Measurements from ENCODE around the gene ATRN.
"Not testable (repeated sequence)": the region's sequence is repeated elsewhere in the genome, so short reads cannot be mapped to it uniquely, and the experiment has no call there.

ATRN gene

DNA sequence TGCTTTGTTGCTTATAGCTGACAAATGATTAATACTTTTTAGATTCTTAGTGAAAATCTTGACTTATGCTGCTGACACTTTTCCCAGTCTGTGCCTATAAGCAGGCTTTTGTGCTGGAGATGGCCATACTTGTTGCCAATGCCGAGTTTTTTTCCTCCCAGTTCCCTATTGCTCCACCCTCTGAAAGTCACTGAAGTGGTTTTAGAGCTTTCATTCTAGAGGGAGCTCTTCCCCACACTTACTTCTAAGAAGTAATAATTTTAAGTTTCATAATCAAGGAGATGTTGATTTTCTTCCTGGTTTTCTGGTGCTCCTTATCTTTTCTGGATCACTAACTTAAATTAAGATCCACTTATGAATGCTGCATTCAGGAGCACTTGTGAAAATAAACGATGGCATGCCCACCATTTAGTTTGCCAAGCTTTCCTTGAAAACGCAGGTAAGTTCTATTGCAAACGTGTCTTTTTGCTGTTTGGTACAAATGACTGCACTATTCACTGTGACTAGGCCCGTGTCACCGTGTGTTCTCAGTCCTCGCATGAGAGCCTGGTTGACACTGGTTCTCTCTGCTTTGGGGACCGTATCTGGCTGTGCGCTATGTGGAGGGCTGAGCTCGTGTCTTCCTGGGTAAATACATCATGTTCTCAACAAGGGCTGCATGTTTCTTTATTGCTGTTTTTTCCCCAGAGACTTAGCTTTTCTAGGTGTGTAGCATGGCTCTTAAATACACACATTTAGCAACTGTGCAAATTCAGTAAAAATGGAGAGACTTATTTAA is 142.2 kb downstream of the ATRN start:
- Histone ChIP-seq H3K36me3 (ENCODE audit: control insufficient read depth in 1 of 2, insufficient read depth in 2 of 2, low read length in 2 of 2) (peaks cover 9 to 14% of the 10 kb centered on the region in 2 donors), H3K27ac (ENCODE audit: low read length) (no peak overlapping the region), H3K4me3 (ENCODE audit: low read depth in 1 of 2, low read length in 2 of 2) (no peak overlapping the region), H3K27me3 (ENCODE audit: low read depth, low read length) (no peaks in the 10 kb centered on the region), H3K4me1 (ENCODE audit: control insufficient read depth in 1 of 2, insufficient read depth in 2 of 2, low read length in 2 of 2) (no peaks in the 10 kb centered on the region), H3K9me3 (ENCODE audit: control insufficient read depth in 1 of 2, low read length in 2 of 2) (no peaks in the 10 kb centered on the region)

DNA sequence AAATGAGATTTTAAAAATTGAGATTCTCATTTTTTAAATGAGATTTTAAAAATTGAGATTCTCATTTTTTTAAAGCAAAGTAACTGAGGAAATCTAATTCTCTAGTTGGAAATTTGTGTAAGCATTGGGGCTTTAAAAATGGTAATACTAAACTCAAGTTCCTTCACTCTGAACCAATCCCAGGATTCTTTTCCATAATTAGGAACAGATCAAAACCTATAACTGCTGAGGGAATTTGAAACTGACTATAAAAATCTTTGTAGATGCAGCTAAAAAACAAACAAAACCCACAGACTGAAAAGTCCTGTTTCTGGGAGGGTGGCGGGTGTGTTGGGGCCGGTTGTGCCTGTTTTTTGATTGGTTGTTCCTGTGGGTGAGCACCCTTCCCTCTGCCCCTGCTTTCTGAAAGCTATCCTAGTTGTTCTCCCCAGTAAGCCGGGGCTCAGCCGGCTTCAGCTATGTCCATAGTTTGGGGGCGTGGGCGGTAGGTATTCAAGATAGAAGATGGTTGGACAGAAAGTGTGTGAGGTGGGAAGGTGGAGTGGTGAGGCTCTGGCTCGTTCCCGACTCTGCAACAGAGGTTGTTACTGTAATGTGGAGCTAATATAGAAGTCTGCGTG is 143.1 kb downstream of the ATRN start:
- H3K9me3 ChIP-seq (ENCODE audit: control insufficient read depth in 1 of 2, low read length in 2 of 2) = no peaks in the 10 kb centered on the region
- H3K36me3 ChIP-seq (ENCODE audit: control insufficient read depth in 1 of 2, insufficient read depth in 2 of 2, low read length in 2 of 2) = peaks cover 9 to 20% of the 10 kb centered on the region in 2 donors
- H3K27ac ChIP-seq (ENCODE audit: low read length) = no peak overlapping the region
- H3K4me1 ChIP-seq (ENCODE audit: control insufficient read depth in 1 of 2, insufficient read depth in 2 of 2, low read length in 2 of 2) = no peaks in the 10 kb centered on the region
- H3K27me3 ChIP-seq (ENCODE audit: low read depth, low read length) = no peaks in the 10 kb centered on the region
- H3K4me3 ChIP-seq (ENCODE audit: low read depth in 1 of 2, low read length in 2 of 2) = no peak overlapping the region

DNA sequence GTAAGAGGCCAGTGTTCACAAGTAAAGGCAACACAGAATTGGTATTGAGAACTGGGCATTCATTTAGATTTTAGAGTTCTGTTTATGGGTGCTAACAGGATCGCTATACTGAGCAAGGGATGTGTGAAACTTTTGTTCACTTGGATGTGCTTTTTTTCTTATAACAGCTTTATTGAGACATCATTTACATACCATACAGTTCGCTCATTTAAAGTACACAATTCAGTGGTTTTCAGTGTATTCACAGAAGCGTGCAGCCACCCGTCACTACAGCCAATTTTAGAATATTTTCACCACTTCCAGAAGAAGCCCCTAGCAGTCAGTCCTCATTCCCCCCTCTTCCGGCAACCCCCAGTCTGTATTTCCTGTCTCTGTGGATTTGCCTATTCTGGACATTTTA is 143.6 kb downstream of the ATRN start:
- no peak overlapping the region for H3K4me3 ChIP-seq (ENCODE audit: low read depth in 1 of 2, low read length in 2 of 2)

DNA sequence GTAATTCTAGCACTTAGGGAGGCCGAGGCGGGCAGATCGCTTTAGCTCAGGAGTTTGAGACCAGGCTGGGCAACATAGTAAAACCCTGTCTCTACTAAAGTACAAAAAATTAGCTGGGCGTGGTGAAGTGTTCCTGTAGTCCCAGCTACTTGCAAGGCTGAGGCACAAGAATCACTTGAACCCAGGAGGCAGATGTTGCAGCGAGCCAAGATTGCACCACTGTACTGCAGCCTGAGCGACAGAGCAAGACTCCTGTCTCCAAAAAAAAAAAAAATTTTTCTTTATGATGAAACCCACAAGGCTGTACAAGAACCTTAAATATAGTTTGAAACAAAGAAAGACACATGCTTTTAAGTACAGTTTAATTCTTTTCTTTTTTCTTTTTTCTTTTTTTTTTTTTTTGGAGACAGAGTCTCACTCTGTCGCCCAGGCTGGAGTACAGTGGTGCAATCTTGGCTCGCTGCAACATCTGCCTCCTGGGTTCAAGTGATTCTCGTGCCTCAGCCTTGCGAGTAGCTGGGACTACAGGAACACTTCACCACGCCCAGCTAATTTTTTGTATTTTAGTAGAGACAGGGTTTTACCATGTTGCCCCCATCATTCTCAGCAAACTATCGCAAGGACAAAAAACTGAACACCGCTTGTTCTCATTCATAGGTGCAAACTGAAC is 144.5 kb downstream of the ATRN start:
- not testable (repeated sequence) for H3K27me3 ChIP-seq (ENCODE audit: low read depth, low read length); H3K27ac ChIP-seq (ENCODE audit: low read length); H3K9me3 ChIP-seq (ENCODE audit: control insufficient read depth in 1 of 2, low read length in 2 of 2); H3K4me1 ChIP-seq (ENCODE audit: control insufficient read depth in 1 of 2, insufficient read depth in 2 of 2, low read length in 2 of 2); H3K4me3 ChIP-seq (ENCODE audit: low read depth in 1 of 2, low read length in 2 of 2)
- peaks cover 9 to 25% of the 10 kb centered on the region in 2 donors for H3K36me3 ChIP-seq (ENCODE audit: control insufficient read depth in 1 of 2, insufficient read depth in 2 of 2, low read length in 2 of 2)

More for the DNA sequence above, 143.6 kb downstream of the ATRN start:
- peaks cover 9 to 25% of the 10 kb centered on the region in 2 donors for H3K36me3 ChIP-seq (ENCODE audit: control insufficient read depth in 1 of 2, insufficient read depth in 2 of 2, low read length in 2 of 2)
- H3K27me3 ChIP-seq (ENCODE audit: low read depth, low read length) = no peaks in the 10 kb centered on the region
- no peaks in the 10 kb centered on the region for H3K4me1 ChIP-seq (ENCODE audit: control insufficient read depth in 1 of 2, insufficient read depth in 2 of 2, low read length in 2 of 2)
- no peaks in the 10 kb centered on the region for H3K9me3 ChIP-seq (ENCODE audit: control insufficient read depth in 1 of 2, low read length in 2 of 2)
- no peak overlapping the region for H3K27ac ChIP-seq (ENCODE audit: low read length)

DNA sequence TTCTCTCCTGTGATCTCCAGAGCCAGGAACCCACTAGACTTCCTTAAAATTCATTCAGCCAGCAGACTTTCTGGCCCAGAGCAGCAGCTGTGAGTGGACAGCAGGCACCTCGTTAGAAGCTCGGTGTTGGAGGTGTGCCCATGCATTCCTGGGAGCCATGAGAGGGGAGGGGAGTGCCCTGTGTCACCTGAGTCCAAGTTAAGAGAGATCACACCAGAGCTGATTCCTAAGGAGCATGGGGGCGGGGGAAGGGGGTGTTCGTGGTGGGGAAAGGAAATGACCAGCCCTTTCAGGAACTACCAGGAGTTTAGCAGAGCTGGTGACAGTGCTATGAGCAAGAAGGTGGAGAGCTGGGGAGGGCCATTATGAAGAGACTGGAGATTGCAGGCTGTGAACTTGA is 145.4 kb downstream of the ATRN start:
- Histone ChIP-seq H3K27me3 (ENCODE audit: low read depth, low read length) (no peaks in the 10 kb centered on the region), H3K4me3 (ENCODE audit: low read depth in 1 of 2, low read length in 2 of 2) (no peak overlapping the region), H3K9me3 (ENCODE audit: control insufficient read depth in 1 of 2, low read length in 2 of 2) (no peaks in the 10 kb centered on the region), H3K4me1 (ENCODE audit: control insufficient read depth in 1 of 2, insufficient read depth in 2 of 2, low read length in 2 of 2) (no peaks in the 10 kb centered on the region), H3K36me3 (ENCODE audit: control insufficient read depth in 1 of 2, insufficient read depth in 2 of 2, low read length in 2 of 2) (peaks cover 9 to 25% of the 10 kb centered on the region in 2 donors), H3K27ac (ENCODE audit: low read length) (no peak overlapping the region)

DNA sequence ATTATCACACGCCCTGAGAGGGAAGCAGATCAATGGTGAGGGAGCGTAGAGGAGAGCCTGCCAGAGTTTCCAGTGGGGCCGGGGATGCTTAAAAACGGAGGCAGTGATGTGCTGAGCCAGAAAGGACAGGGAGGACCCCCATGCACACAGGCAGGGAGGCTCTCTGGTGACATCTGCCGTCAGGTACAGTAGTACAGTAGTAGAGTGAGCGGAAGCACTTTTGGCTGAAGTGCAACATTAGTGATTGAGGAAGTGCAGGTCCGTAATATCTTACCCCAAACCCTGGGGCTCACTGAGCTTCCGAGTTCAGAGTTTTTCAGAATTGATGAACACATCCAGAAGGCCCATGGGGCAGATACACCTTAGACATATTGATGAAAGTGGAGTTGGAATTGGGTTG is 150.3 kb downstream of the ATRN start:
- no peaks in the 10 kb centered on the region for H3K27me3 ChIP-seq (ENCODE audit: low read depth, low read length)
- no peak overlapping the region for H3K4me3 ChIP-seq (ENCODE audit: low read depth in 1 of 2, low read length in 2 of 2)
- H3K27ac ChIP-seq (ENCODE audit: low read length) = no peak overlapping the region
- H3K36me3 ChIP-seq (ENCODE audit: control insufficient read depth in 1 of 2, insufficient read depth in 2 of 2, low read length in 2 of 2) = peaks cover 21 to 25% of the 10 kb centered on the region in 2 donors
- no peaks in the 10 kb centered on the region for H3K9me3 ChIP-seq (ENCODE audit: control insufficient read depth in 1 of 2, low read length in 2 of 2)
- H3K4me1 ChIP-seq (ENCODE audit: control insufficient read depth in 1 of 2, insufficient read depth in 2 of 2, low read length in 2 of 2) = no peaks in the 10 kb centered on the region

DNA sequence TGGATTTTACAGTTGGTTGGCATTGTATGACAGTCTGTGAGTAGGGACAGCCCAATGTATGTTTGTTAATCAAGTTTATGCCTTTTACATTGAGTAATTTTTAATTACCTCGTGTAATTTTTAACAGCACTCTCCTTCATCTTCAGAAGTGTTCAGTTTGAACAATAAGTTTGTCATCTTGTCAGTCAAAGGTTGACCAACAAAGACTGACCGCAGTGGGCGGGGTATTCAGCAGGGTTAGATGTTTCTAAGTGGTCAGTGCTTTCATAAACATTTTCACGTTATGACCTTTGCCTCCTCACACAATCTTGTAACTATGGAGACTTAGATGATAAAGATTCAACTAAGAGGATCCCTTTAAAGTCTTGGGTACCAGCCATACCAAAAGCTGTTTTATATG is 151.6 kb downstream of the ATRN start:
- H3K4me1 ChIP-seq (ENCODE audit: control insufficient read depth in 1 of 2, insufficient read depth in 2 of 2, low read length in 2 of 2) = no peaks in the 10 kb centered on the region
- no peaks in the 10 kb centered on the region for H3K9me3 ChIP-seq (ENCODE audit: control insufficient read depth in 1 of 2, low read length in 2 of 2)
- peaks cover 18 to 21% of the 10 kb centered on the region in 2 donors for H3K36me3 ChIP-seq (ENCODE audit: control insufficient read depth in 1 of 2, insufficient read depth in 2 of 2, low read length in 2 of 2)
- no peak overlapping the region for H3K4me3 ChIP-seq (ENCODE audit: low read depth in 1 of 2, low read length in 2 of 2)
- no peak overlapping the region for H3K27ac ChIP-seq (ENCODE audit: low read length)
- no peaks in the 10 kb centered on the region for H3K27me3 ChIP-seq (ENCODE audit: low read depth, low read length)

DNA sequence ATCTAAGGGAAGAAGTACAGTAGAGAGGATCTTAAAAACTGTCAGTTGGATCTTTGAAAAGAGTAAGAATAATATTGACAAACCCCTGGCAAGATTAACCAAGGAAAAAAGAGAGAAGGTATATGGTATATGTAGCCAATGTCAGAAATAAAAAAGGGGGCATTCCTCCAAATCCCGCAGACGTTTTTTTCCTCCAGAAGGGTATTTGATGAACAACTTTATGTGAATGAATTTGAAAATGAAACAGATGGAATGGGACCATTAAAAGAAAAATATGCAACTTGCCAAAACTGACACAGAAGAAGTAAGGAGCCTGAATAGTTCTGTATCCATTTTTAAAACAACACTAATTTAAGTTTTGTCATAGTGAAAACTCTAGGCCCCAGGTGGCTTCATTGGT is 156.7 kb downstream of the ATRN start:
- no peaks in the 10 kb centered on the region for H3K4me1 ChIP-seq (ENCODE audit: control insufficient read depth in 1 of 2, insufficient read depth in 2 of 2, low read length in 2 of 2)
- no peak overlapping the region for H3K4me3 ChIP-seq (ENCODE audit: low read depth in 1 of 2, low read length in 2 of 2)
- H3K36me3 ChIP-seq (ENCODE audit: control insufficient read depth in 1 of 2, insufficient read depth in 2 of 2, low read length in 2 of 2) = peaks cover 9 to 26% of the 10 kb centered on the region in 2 donors
- no peaks in the 10 kb centered on the region for H3K27me3 ChIP-seq (ENCODE audit: low read depth, low read length)
- H3K9me3 ChIP-seq (ENCODE audit: control insufficient read depth in 1 of 2, low read length in 2 of 2) = no peaks in the 10 kb centered on the region
- no peak overlapping the region for H3K27ac ChIP-seq (ENCODE audit: low read length)

DNA sequence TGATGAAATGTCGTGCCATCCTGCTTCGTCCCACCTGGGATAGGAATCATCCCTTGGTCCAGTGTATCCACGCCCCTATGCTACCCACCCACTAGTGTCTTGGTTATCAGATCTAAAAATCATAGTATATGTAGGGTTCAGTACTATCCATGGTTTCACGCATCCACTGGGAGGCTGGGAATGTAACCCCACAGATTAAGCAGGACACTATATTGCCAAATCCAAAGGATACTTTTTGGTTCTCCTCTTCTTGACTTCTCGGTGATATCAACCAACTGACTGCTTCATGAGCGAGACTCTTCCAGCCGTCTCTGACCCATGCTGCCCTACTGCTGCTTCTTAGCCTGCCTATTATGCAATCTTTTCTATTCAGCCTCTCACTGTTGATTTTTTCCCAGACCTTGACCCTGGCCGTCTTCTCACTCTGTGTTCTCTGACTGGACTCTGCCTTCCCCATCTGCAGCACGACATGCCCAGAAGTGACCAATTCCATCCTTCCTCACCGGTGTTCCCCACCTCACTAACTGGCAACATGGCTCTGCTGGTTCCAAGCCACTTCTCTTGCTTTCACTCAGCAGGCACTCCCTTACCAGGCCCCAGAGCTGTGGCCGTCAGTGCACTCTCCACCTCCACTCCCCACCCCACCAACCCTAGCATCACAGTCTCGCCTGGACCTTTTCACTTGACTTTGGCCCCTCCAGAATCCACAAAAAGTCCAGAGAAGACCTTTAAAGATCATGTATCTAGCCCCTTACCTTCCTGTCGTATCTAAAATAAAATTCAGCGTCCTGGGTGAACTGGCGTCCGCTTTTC is 157.9 kb downstream of the ATRN start:
- H3K36me3 ChIP-seq (ENCODE audit: control insufficient read depth in 1 of 2, insufficient read depth in 2 of 2, low read length in 2 of 2) = peaks cover 12 to 26% of the 10 kb centered on the region in 2 donors
- H3K27me3 ChIP-seq (ENCODE audit: low read depth, low read length) = no peaks in the 10 kb centered on the region
- no peak overlapping the region for H3K4me3 ChIP-seq (ENCODE audit: low read depth in 1 of 2, low read length in 2 of 2)
- no peaks in the 10 kb centered on the region for H3K4me1 ChIP-seq (ENCODE audit: control insufficient read depth in 1 of 2, insufficient read depth in 2 of 2, low read length in 2 of 2)
- no peaks in the 10 kb centered on the region for H3K9me3 ChIP-seq (ENCODE audit: control insufficient read depth in 1 of 2, low read length in 2 of 2)
- H3K27ac ChIP-seq (ENCODE audit: low read length) = no peak overlapping the region

DNA sequence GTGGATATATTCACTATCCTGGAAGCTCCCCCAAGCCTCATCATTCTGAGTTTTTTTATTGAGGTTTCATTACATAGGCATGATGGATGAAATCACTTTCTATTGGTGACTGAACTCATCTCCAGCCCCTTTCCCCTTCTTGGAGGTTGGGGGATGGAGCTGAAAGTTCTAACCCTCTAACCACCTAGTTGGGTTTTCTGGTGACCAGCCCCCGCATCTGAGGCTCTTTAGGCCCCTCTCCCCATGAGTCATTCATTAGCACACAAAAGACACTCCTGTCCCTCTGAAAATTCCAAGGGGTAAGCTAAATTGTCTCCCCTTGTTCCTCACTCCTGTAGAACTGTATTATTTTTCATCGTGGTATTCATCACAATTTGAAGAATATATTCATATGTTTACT is 159.1 kb downstream of the ATRN start:
- Histone ChIP-seq H3K4me3 (ENCODE audit: low read depth in 1 of 2, low read length in 2 of 2) (no peak overlapping the region), H3K4me1 (ENCODE audit: control insufficient read depth in 1 of 2, insufficient read depth in 2 of 2, low read length in 2 of 2) (no peaks in the 10 kb centered on the region), H3K27me3 (ENCODE audit: low read depth, low read length) (no peaks in the 10 kb centered on the region), H3K9me3 (ENCODE audit: control insufficient read depth in 1 of 2, low read length in 2 of 2) (no peaks in the 10 kb centered on the region), H3K27ac (ENCODE audit: low read length) (no peak overlapping the region), H3K36me3 (ENCODE audit: control insufficient read depth in 1 of 2, insufficient read depth in 2 of 2, low read length in 2 of 2) (peaks cover 17 to 27% of the 10 kb centered on the region in 2 donors)

DNA sequence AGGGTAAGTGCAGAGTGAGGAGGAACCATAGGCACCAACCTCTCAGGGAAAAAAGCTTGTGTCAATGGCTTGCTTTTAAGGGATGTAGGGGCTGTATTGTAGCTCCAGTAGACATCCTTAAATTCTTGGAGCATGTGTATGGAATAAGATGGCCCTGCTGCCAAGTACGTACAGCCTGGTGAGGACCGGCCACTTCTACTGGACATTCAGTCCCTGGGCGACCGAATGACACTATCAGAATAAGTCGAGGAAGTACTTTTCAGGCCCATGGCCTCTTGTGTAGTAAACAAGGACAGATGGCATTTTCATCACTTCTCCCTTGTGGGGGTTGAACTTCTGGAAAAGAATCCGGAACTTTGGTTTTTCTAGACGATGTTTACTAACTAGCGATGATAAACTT is 159.6 kb downstream of the ATRN start:
- Histone ChIP-seq H3K36me3 (ENCODE audit: control insufficient read depth in 1 of 2, insufficient read depth in 2 of 2, low read length in 2 of 2) (peaks cover 14 to 22% of the 10 kb centered on the region in 2 donors), H3K27ac (ENCODE audit: low read length) (no peak overlapping the region), H3K9me3 (ENCODE audit: control insufficient read depth in 1 of 2, low read length in 2 of 2) (no peaks in the 10 kb centered on the region), H3K4me1 (ENCODE audit: control insufficient read depth in 1 of 2, insufficient read depth in 2 of 2, low read length in 2 of 2) (no peaks in the 10 kb centered on the region), H3K27me3 (ENCODE audit: low read depth, low read length) (no peaks in the 10 kb centered on the region), H3K4me3 (ENCODE audit: low read depth in 1 of 2, low read length in 2 of 2) (no peak overlapping the region)

All from muscle layer of duodenum (tissue), 2 donors.